ENCODE measurements around the gene CRLF2.
A peak's percentile ranks its signal among the peaks of the same experiment; 100 is the strongest.
"Not testable (repeated sequence)": the region's sequence is repeated elsewhere in the genome, so short reads cannot be mapped to it uniquely, and the experiment has no call there.

CRLF2 gene

GRCh38 chrX:1164322-1165288, 47.8 kb downstream of the CRLF2 start:
- Mint-ChIP-seq H3K36me3 (no peaks in the 10 kb centered on the region), H3K27ac (no peak overlapping the region), H3K4me3 (no peak overlapping the region)

GRCh38 chrX:1163231-1163630, 49.2 kb downstream of the CRLF2 start:
- Mint-ChIP-seq H3K4me1 (peaks cover 29% of the 10 kb centered on the region), H3K27me3 (peaks cover 4% of the 10 kb centered on the region), H3K9me3 (no peaks in the 10 kb centered on the region), H3K4me3 (no peak overlapping the region), H3K27ac (no peak overlapping the region), H3K36me3 (no peaks in the 10 kb centered on the region)

More at GRCh38 chrX:1164322-1165288, 47.8 kb downstream of the CRLF2 start:
- no peaks in the 10 kb centered on the region for H3K9me3 Mint-ChIP-seq
- H3K27me3 Mint-ChIP-seq = peaks cover 4% of the 10 kb centered on the region
- peaks cover 33% of the 10 kb centered on the region for H3K4me1 Mint-ChIP-seq

GRCh38 chrX:1162119-1162916, 50.1 kb downstream of the CRLF2 start:
- Mint-ChIP-seq H3K4me3 (no peak overlapping the region), H3K9me3 (no peaks in the 10 kb centered on the region), H3K4me1 (peaks cover 20% of the 10 kb centered on the region), H3K36me3 (no peaks in the 10 kb centered on the region), H3K27me3 (peaks cover 4% of the 10 kb centered on the region), H3K27ac (no peak overlapping the region)

GRCh38 chrX:1159548-1159947, 52.9 kb downstream of the CRLF2 start:
- Mint-ChIP-seq H3K27me3 (peaks cover 3% of the 10 kb centered on the region), H3K9me3 (no peaks in the 10 kb centered on the region), H3K27ac (peak overlapping the region; percentile 63)

GRCh38 chrX:1156681-1157455, 55.6 kb downstream of the CRLF2 start:
- H3K36me3 Mint-ChIP-seq, H3K4me1 Mint-ChIP-seq, H3K27ac Mint-ChIP-seq, H3K4me3 Mint-ChIP-seq, H3K9me3 Mint-ChIP-seq, H3K27me3 Mint-ChIP-seq: not testable (repeated sequence)

More at GRCh38 chrX:1159548-1159947, 52.9 kb downstream of the CRLF2 start:
- H3K36me3 Mint-ChIP-seq = no peaks in the 10 kb centered on the region
- no peak overlapping the region for H3K4me3 Mint-ChIP-seq
- peaks cover 9% of the 10 kb centered on the region for H3K4me1 Mint-ChIP-seq

- Mint-ChIP-seq H3K4me1 (no peaks in the 10 kb centered on the region), H3K36me3 (no peaks in the 10 kb centered on the region), H3K27ac (no peak overlapping the region), H3K4me3 (no peak overlapping the region), H3K27me3 (peaks cover 1% of the 10 kb centered on the region), H3K9me3 (no peaks in the 10 kb centered on the region)
These were observed 58.5 kb downstream of the CRLF2 start for GRCh38 chrX:1153940-1154339.

GRCh38 chrX:1152090-1152489, 60.4 kb downstream of the CRLF2 start:
- Mint-ChIP-seq H3K9me3 (no peaks in the 10 kb centered on the region), H3K4me1 (no peaks in the 10 kb centered on the region), H3K27ac (no peak overlapping the region), H3K27me3 (peaks cover 8% of the 10 kb centered on the region), H3K4me3 (no peak overlapping the region), H3K36me3 (no peaks in the 10 kb centered on the region)

- Mint-ChIP-seq H3K36me3 (no peaks in the 10 kb centered on the region), H3K9me3 (no peaks in the 10 kb centered on the region), H3K4me1 (no peaks in the 10 kb centered on the region), H3K27me3 (peaks cover 8% of the 10 kb centered on the region), H3K4me3 (no peak overlapping the region), H3K27ac (no peak overlapping the region)
These were observed 60.9 kb downstream of the CRLF2 start for GRCh38 chrX:1151378-1152077.

GRCh38 chrX:1150569-1151347, 61.7 kb downstream of the CRLF2 start:
- H3K4me1 Mint-ChIP-seq = no peaks in the 10 kb centered on the region
- H3K27me3 Mint-ChIP-seq = peaks cover 8% of the 10 kb centered on the region
- H3K4me3 Mint-ChIP-seq = no peak overlapping the region
- H3K36me3 Mint-ChIP-seq = no peaks in the 10 kb centered on the region
- H3K9me3 Mint-ChIP-seq = no peaks in the 10 kb centered on the region
- H3K27ac Mint-ChIP-seq = no peak overlapping the region

- no peak overlapping the region for H3K27ac Mint-ChIP-seq
- no peaks in the 10 kb centered on the region for H3K4me1 Mint-ChIP-seq
- peaks cover 8% of the 10 kb centered on the region for H3K27me3 Mint-ChIP-seq
- no peak overlapping the region for H3K4me3 Mint-ChIP-seq
- no peaks in the 10 kb centered on the region for H3K36me3 Mint-ChIP-seq
- H3K9me3 Mint-ChIP-seq = no peaks in the 10 kb centered on the region
These were observed 64.6 kb downstream of the CRLF2 start for GRCh38 chrX:1147611-1148515.

GRCh38 chrX:1144293-1144692, 68.2 kb downstream of the CRLF2 start:
- Mint-ChIP-seq H3K27ac (no peak overlapping the region), H3K36me3 (no peaks in the 10 kb centered on the region), H3K4me3 (no peak overlapping the region), H3K27me3 (peaks cover 7% of the 10 kb centered on the region), H3K4me1 (no peaks in the 10 kb centered on the region), H3K9me3 (no peaks in the 10 kb centered on the region)
